GOT3 (cell line): ENCODE data around the gene SLC35B2.
A peak's percentile ranks its signal among the peaks of the same experiment; 100 is the strongest.

Experiments used
- DNase-seq: peaks from one replicate; lab custom pipeline; 2025; ENCODE audit warnings: mixed read lengths; lab: John Stamatoyannopoulos, UW

The SLC35B2 gene

GRCh38 chr6:44221291-44221960 lies 35.9 kb downstream of the SLC35B2 start:
- DNase-seq: peak; percentile 36

GRCh38 chr6:44220913-44221290 lies 36.4 kb downstream of the SLC35B2 start:
- DNase-seq: no peak

GRCh38 chr6:44219815-44220784 lies 37.2 kb downstream of the SLC35B2 start:
- no peak for DNase-seq

- no peak for DNase-seq
Observed at GRCh38 chr6:44219053-44219814, 38.1 kb downstream of the SLC35B2 start.

GRCh38 chr6:44217332-44218143 lies 39.8 kb downstream of the SLC35B2 start:
- DNase-seq: no peak

- no peak for DNase-seq
Observed at GRCh38 chr6:44216677-44217331, 40.5 kb downstream of the SLC35B2 start, which contains the start of gene MYMX. Gene MYMX, plus strand, starts transcription at chr6:44216926. Its CDS starts 546 bp downstream, at chr6:44217472.

GRCh38 chr6:44214307-44214706 lies 43.0 kb downstream of the SLC35B2 start:
- DNase-seq: no peak

- DNase-seq: no peak
Observed at GRCh38 chr6:44211284-44211683, 46.0 kb downstream of the SLC35B2 start.

- no peak for DNase-seq
Observed at GRCh38 chr6:44207966-44208365, 49.4 kb downstream of the SLC35B2 start.
